Testis (tissue), 3 donors: ENCODE data around the gene AMBN. TPM values are rescaled to one million over a fixed set of nuclear protein-coding genes. Genes with fewer than 3 reads are reported as not detected.
A peak's percentile ranks its signal among the peaks of the same experiment; 100 is the strongest.

Experiments
- DNase-seq: peaks from one replicate; pipeline ENCODE4 v3.0.0-alpha.2; 2019
- H3K27ac ChIP-seq, 2 donors: fragments of 200-600 bp; sonication (generic); one replicate each; pipeline ENCODE4 v1.5.1; 2019
- H3K27me3 ChIP-seq: fragments of 200-600 bp; sonication (generic); one replicate; pipeline ENCODE4 v1.5.1; 2019
- H3K36me3 ChIP-seq: fragments of 200-600 bp; sonication (generic); one replicate; pipeline ENCODE4 v1.5.1; 2017; ENCODE audit warnings: low read depth; ENCODE audit errors: missing control alignments
- H3K4me1 ChIP-seq: fragments of 200-600 bp; sonication (generic); one replicate; pipeline ENCODE4 v1.5.1; 2019
- H3K4me3 ChIP-seq, 2 donors: fragments of 200-600 bp; sonication (generic); one replicate each; pipeline ENCODE4 v1.5.1; 2017 to 2019
- H3K9me3 ChIP-seq: fragments of 200-600 bp; sonication (generic); one replicate; pipeline ENCODE4 v1.5.1; 2017
- POLR2A ChIP-seq: fragments of 450-650 bp; IDR thresholded peaks from one replicate; pipeline ENCODE4 v1.6.1; 2017; ENCODE audit warnings: antibody characterized with exemption, mild to moderate bottlenecking, moderate library complexity
- WGBS, 2 donors: methylation state at CpG; one replicate each; pipeline ENCODE4 v1.1.5; 2018; 5-methylcytosine and 5-hydroxymethylcytosine counted together
- intact Hi-C: fragments of 100-400 bp; cut with DNase I; formaldehyde crosslinking; loops from one replicate; pipeline ENCODE4 v1.15.1; 2023; ENCODE audit warnings: low total_unique reads
- polyA plus RNA-seq: library from polyadenylated mRNA; stranded (reverse); fragments of 350-450 nt; fragmentation: Illumina TruSeq; extraction: RNeasy Lipid Tissue Mini Kit (QIAGEN cat#74804); gene quantifications from one replicate; pipeline ENCODE4 v1.2.3, GENCODE V29; 2014; ENCODE audit warnings: low read depth, low replicate concordance; ENCODE audit not compliant: insufficient read depth
- total RNA-seq, 2 donors: library from RNA; depleted of rRNA; stranded (reverse); fragments of >200 nt; gene quantifications; one replicate each; pipeline ENCODE4 v1.2.3, GENCODE V29; 2016
- TF ChIP-seq, protein P1 (sequence below), 3 experiments: fragments of 450-650 bp in 2 of 3; fragments of 200-600 bp in 1 of 3; sonication (generic) in 1 of 3; IDR thresholded peaks; one replicate each; pipeline ENCODE4 v1.5.1; 2016 to 2019; ENCODE audit warnings: antibody characterized with exemption in 3 of 3, mild to moderate bottlenecking in 2 of 3, moderate library complexity in 1 of 3

The AMBN gene
- total and polyA plus RNA-seq, 3 donors from 2014 or later, result 0.21 to 0.74 TPM; not detected in 1

GRCh38 chr4:70589785-70590184 is 2.3 kb upstream of the AMBN start:
- no peaks in the 10 kb centered on the region for H3K27me3 ChIP-seq
- H3K9me3 ChIP-seq, result no peaks in the 10 kb centered on the region
- H3K27ac ChIP-seq, result no peak overlapping the region
- intact Hi-C loops, result no loop called here
- no peaks in the 10 kb centered on the region for H3K4me1 ChIP-seq
- DNase-seq, result no peak
- TF ChIP-seq POLR2A, result no peak
- TF ChIP-seq, protein P1, sequence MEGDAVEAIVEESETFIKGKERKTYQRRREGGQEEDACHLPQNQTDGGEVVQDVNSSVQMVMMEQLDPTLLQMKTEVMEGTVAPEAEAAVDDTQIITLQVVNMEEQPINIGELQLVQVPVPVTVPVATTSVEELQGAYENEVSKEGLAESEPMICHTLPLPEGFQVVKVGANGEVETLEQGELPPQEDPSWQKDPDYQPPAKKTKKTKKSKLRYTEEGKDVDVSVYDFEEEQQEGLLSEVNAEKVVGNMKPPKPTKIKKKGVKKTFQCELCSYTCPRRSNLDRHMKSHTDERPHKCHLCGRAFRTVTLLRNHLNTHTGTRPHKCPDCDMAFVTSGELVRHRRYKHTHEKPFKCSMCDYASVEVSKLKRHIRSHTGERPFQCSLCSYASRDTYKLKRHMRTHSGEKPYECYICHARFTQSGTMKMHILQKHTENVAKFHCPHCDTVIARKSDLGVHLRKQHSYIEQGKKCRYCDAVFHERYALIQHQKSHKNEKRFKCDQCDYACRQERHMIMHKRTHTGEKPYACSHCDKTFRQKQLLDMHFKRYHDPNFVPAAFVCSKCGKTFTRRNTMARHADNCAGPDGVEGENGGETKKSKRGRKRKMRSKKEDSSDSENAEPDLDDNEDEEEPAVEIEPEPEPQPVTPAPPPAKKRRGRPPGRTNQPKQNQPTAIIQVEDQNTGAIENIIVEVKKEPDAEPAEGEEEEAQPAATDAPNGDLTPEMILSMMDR (IDR thresholded peaks at IDR 0.05), result no peak
- no peak overlapping the region for H3K4me3 ChIP-seq
- no peaks in the 10 kb centered on the region for H3K36me3 ChIP-seq

- TF ChIP-seq POLR2A, result no peak
- TF ChIP-seq, protein P1 (IDR thresholded peaks at IDR 0.05), result no peak
- intact Hi-C loops, result no loop called here
- H3K4me3 ChIP-seq, result no peak overlapping the region
- H3K36me3 ChIP-seq, result no peaks in the 10 kb centered on the region
- H3K4me1 ChIP-seq, result no peaks in the 10 kb centered on the region
- no peaks in the 10 kb centered on the region for H3K9me3 ChIP-seq
- no peak overlapping the region for H3K27ac ChIP-seq
- no peaks in the 10 kb centered on the region for H3K27me3 ChIP-seq
- no peak for DNase-seq
Measured at GRCh38 chr4:70594196-70594595, 2.1 kb downstream of the AMBN start.

DNA sequence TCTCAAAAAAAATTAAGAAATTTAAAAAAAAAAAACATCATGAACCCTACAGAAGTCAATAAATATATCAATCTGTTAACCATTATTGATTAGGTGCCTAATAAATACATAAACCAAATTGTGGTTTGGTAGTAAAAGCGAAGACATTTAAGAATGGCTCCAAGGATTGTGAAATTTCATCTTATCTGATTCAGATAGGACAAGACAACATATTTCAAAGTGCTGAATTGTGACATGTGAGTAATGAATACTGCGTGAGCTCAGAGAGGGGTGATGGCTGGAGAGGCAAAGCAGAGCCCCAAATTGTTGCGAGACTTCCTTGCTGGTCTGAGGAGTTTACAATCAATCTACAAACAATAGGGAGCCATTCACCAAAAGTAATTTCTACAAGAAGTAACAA is 8.2 kb downstream of the AMBN start:
- H3K9me3 ChIP-seq, result no peaks in the 10 kb centered on the region
- no peaks in the 10 kb centered on the region for H3K36me3 ChIP-seq
- DNase-seq, result no peak
- no peaks in the 10 kb centered on the region for H3K4me1 ChIP-seq
- intact Hi-C loops, result no loop called here
- WGBS, 2 donors, result 83 to 87% methylated on average over 3 of the region's 3 CpGs
- no peak overlapping the region for H3K4me3 ChIP-seq
- TF ChIP-seq, protein P1 (IDR thresholded peaks at IDR 0.05), result no peak
- no peak for TF ChIP-seq POLR2A
- no peak overlapping the region for H3K27ac ChIP-seq
- no peaks in the 10 kb centered on the region for H3K27me3 ChIP-seq

GRCh38 chr4:70600977-70601376 is 8.9 kb downstream of the AMBN start:
- intact Hi-C loops, result no loop called here
- H3K4me3 ChIP-seq, result no peak overlapping the region
- H3K9me3 ChIP-seq, result no peaks in the 10 kb centered on the region
- TF ChIP-seq, protein P1 (IDR thresholded peaks at IDR 0.05), result no peak
- no peak for TF ChIP-seq POLR2A
- H3K27me3 ChIP-seq, result no peaks in the 10 kb centered on the region
- no peak for DNase-seq
- H3K4me1 ChIP-seq, result no peaks in the 10 kb centered on the region
- no peak overlapping the region for H3K27ac ChIP-seq
- WGBS, 2 donors, result 63 to 71% methylated on average over 5 of the region's 5 CpGs
- H3K36me3 ChIP-seq, result no peaks in the 10 kb centered on the region

GRCh38 chr4:70601422-70602039 is 9.5 kb downstream of the AMBN start:
- H3K36me3 ChIP-seq, result no peaks in the 10 kb centered on the region
- TF ChIP-seq, protein P1 (IDR thresholded peaks at IDR 0.05), result peak in 1 of 3 experiments; percentile 29
- TF ChIP-seq POLR2A, result no peak
- H3K4me3 ChIP-seq, result no peak overlapping the region
- H3K27me3 ChIP-seq, result no peaks in the 10 kb centered on the region
- H3K9me3 ChIP-seq, result no peaks in the 10 kb centered on the region
- intact Hi-C loops, result no loop called here
- 53 to 63% methylated on average over 5 of the region's 5 CpGs for WGBS, 2 donors
- DNase-seq, result no peak
- H3K4me1 ChIP-seq, result no peaks in the 10 kb centered on the region
- no peak overlapping the region for H3K27ac ChIP-seq
